Measurements from ENCODE around the gene CRBN. TPM values are rescaled to one million over a fixed set of nuclear protein-coding genes. Genes with fewer than 3 reads are reported as not detected.

Gene CRBN
- total RNA-seq, 1 donor from 2014 or later = 43.6 TPM

DNA sequence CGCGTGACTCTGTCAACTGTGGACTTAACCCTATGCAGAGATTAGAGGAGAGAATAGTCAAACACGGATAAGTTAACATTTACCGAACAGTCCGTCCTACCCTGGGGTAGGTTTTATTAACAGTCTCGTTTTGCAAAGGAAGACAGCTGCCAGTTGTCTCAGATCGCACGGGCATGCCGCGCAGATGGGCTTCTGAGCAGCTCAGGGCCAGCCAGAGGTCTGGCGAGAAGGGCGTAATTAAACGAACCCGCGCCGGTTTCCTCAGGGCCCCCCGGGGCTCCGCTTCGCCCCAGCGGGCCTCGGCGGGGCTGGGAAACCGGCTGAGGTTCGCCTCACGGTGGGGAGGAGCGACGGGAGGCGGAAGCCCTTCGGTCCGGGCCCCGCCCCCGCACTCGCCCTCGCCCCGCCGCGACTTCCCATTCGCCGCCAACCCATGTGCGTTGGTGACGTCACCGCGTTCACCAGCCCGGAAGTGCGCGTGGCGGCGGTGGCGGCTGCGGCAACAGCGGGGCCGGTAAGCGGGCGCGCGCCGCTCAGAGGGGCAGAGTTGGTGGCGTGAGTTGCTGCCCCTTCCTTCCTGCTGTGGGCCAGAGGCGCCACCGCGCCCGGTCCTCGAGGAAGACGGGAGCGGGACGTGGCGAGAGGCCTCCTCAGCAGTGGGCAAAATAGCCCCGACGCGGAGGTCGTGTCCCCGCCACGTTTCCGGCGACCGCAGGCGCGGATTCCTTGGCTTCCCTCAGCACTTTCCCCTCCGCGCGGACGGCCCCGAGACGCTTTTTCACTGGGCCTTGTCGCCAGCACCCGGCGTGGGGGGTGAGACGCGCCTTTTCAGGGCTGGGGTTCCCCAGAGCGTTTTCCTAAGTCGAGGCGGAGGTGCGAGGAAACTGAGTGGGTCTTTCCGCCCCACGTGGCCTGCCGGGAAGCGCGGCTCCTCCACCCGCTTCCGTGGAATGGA lies 52.7 kb downstream of the CRBN start, which contains the start of gene TRNT1:
Gene TRNT1 (plus strand): TSS at position 464 of the 955 bp plus-strand sequence. CDS start 2,101 bp downstream, outside the sequence.
- H3K4me3 Mint-ChIP-seq = peak within 1 kb of the TSS; percentile 98
- H3K36me3 Mint-ChIP-seq = peaks cover 8% of the 10 kb centered on the region
- H3K27me3 Mint-ChIP-seq = no peaks in the 10 kb centered on the region
- DNase-seq (ENCODE audit: extremely low spot score, unreplicated experiment) = peak; percentile 96
- H3K9me3 Mint-ChIP-seq = no peaks in the 10 kb centered on the region
- peaks cover 16% of the 10 kb centered on the region for H3K4me1 Mint-ChIP-seq (ENCODE audit: unreplicated experiment)
- TF ChIP-seq, protein P1, sequence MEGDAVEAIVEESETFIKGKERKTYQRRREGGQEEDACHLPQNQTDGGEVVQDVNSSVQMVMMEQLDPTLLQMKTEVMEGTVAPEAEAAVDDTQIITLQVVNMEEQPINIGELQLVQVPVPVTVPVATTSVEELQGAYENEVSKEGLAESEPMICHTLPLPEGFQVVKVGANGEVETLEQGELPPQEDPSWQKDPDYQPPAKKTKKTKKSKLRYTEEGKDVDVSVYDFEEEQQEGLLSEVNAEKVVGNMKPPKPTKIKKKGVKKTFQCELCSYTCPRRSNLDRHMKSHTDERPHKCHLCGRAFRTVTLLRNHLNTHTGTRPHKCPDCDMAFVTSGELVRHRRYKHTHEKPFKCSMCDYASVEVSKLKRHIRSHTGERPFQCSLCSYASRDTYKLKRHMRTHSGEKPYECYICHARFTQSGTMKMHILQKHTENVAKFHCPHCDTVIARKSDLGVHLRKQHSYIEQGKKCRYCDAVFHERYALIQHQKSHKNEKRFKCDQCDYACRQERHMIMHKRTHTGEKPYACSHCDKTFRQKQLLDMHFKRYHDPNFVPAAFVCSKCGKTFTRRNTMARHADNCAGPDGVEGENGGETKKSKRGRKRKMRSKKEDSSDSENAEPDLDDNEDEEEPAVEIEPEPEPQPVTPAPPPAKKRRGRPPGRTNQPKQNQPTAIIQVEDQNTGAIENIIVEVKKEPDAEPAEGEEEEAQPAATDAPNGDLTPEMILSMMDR (conservative IDR thresholded peaks at IDR 0.05) = no peak
- H3K27ac Mint-ChIP-seq = peak within 1 kb of the TSS; percentile 93

DNA sequence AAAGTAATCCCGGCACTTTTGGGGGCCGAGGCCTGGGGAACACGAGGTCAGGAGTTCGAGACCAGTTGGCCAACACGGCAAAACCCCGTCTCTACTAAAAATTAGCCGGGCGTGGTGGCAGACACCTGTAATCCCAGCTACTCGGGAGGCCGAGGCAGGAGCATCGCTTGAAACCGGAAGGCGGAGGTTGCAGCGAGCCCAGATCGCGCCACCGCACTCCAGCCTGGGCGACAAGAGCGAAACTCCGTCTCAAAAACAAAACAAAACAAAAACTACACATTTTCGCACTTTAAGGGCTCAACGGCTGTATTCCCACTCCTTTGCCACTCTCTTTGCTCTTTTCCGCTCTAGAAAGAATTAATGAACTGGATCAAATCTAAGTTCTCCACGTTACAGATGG lies 53.5 kb downstream of the CRBN start:
- H3K4me1 Mint-ChIP-seq (ENCODE audit: unreplicated experiment) = peaks cover 16% of the 10 kb centered on the region
- H3K9me3 Mint-ChIP-seq = no peaks in the 10 kb centered on the region
- H3K36me3 Mint-ChIP-seq = peaks cover 5% of the 10 kb centered on the region
- H3K27me3 Mint-ChIP-seq = no peaks in the 10 kb centered on the region
- TF ChIP-seq, protein P1 (conservative IDR thresholded peaks at IDR 0.05) = no peak
- H3K4me3 Mint-ChIP-seq = peak overlapping the region; percentile 98
- DNase-seq (ENCODE audit: extremely low spot score, unreplicated experiment) = no peak
- peak overlapping the region; percentile 93 for H3K27ac Mint-ChIP-seq

DNA sequence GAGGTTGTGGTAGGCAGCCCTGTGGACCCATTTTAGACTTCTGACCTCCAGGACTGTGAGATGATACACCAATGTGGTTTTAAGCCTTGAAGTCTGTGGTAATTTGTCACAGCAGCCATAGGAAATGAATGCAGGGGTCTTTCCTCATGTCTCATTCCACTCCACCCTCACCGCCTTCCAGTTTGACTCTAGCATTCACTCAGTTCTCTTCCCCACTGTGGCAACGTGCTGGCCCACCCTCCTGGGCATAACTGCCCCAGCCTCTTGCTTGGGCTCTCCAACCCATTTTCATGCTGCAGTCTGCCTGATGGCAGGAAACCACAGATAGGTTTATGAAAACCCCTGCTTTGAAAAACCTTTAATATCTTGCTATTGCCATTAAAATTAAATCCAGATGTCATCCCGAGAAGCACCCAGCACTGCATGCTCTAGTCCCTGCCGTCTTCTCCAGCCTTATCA lies 60.1 kb downstream of the CRBN start:
- Mint-ChIP-seq H3K4me1 (ENCODE audit: unreplicated experiment) (peaks cover 6% of the 10 kb centered on the region), H3K4me3 (no peak overlapping the region), H3K27me3 (peaks cover 8% of the 10 kb centered on the region), H3K36me3 (no peaks in the 10 kb centered on the region), H3K9me3 (peaks cover 8% of the 10 kb centered on the region), H3K27ac (no peak overlapping the region)
- TF ChIP-seq, protein P1 (conservative IDR thresholded peaks at IDR 0.05) = no peak
- no peak for DNase-seq (ENCODE audit: extremely low spot score, unreplicated experiment)

DNA sequence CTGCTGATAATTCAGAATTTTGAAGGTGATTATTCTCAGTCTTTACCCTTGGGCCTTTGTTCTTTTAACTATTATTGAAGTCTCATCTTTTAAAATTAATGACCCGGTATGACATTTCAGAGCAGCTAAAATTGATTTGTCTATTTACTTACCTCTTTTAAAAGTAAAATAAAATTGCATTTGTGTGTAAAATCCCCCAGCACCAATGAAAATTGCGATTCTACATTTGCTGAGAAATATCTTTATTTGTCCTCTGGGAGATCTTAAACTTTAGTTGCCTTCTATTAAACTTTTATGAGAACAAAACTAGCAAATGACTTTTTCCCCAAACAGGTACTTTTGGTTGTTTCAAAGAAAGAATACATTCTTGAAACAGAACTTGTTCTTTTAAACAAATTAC lies 61.8 kb downstream of the CRBN start:
- Mint-ChIP-seq H3K9me3 (peaks cover 8% of the 10 kb centered on the region), H3K27ac (no peak overlapping the region), H3K4me1 (ENCODE audit: unreplicated experiment) (peaks cover 6% of the 10 kb centered on the region), H3K36me3 (no peaks in the 10 kb centered on the region), H3K27me3 (peaks cover 8% of the 10 kb centered on the region), H3K4me3 (no peak overlapping the region)
- TF ChIP-seq, protein P1 (conservative IDR thresholded peaks at IDR 0.05) = no peak
- DNase-seq (ENCODE audit: extremely low spot score, unreplicated experiment) = no peak

DNA sequence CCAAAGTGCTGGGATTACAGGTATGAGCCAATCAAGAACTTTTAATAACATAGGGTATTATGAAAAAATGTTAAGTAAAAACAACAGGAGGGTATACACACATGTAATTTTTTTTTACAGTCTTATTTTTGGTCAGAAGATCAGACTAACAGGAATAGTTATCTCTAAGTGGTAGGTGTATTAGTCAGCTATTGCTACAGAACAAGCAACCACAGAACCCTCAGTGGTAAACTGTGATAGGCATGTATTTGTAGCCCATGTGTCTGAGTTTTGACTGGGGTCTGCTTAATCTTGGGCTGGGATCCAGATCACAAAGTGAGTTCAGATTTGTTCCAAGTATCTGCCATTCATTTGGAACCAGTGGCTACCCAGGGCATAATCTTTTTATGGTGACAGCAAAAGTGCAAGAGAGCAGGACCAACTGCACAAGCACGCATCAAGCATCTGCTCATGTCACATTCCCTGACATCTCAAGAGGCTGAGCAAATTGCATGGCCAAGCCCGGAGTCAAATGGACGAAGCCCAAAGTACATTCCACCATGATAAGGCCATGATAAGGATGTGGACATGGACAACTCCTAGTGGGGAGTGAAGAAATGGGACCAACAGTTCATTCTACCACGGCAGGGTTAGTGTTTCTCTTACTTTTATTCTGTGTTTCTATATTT lies 66.3 kb downstream of the CRBN start:
- no peaks in the 10 kb centered on the region for H3K36me3 Mint-ChIP-seq
- TF ChIP-seq, protein P1 (conservative IDR thresholded peaks at IDR 0.05) = no peak
- H3K27ac Mint-ChIP-seq = no peak overlapping the region
- H3K4me1 Mint-ChIP-seq (ENCODE audit: unreplicated experiment) = peaks cover 13% of the 10 kb centered on the region
- no peak for DNase-seq (ENCODE audit: extremely low spot score, unreplicated experiment)
- peaks cover 8% of the 10 kb centered on the region for H3K9me3 Mint-ChIP-seq
- no peak overlapping the region for H3K4me3 Mint-ChIP-seq
- H3K27me3 Mint-ChIP-seq = peaks cover 3% of the 10 kb centered on the region

Data from type B pancreatic cell (in vitro differentiated cells).